ENCODE results near the gene CRISPLD2. TPM values are rescaled to one million over a fixed set of nuclear protein-coding genes. Genes with fewer than 3 reads are reported as not detected.

Gene CRISPLD2, protein sequence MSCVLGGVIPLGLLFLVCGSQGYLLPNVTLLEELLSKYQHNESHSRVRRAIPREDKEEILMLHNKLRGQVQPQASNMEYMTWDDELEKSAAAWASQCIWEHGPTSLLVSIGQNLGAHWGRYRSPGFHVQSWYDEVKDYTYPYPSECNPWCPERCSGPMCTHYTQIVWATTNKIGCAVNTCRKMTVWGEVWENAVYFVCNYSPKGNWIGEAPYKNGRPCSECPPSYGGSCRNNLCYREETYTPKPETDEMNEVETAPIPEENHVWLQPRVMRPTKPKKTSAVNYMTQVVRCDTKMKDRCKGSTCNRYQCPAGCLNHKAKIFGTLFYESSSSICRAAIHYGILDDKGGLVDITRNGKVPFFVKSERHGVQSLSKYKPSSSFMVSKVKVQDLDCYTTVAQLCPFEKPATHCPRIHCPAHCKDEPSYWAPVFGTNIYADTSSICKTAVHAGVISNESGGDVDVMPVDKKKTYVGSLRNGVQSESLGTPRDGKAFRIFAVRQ
- under 1 TPM in 1 of 2 experiments, not detected in 1; 0.31 TPM for total RNA-seq

DNA sequence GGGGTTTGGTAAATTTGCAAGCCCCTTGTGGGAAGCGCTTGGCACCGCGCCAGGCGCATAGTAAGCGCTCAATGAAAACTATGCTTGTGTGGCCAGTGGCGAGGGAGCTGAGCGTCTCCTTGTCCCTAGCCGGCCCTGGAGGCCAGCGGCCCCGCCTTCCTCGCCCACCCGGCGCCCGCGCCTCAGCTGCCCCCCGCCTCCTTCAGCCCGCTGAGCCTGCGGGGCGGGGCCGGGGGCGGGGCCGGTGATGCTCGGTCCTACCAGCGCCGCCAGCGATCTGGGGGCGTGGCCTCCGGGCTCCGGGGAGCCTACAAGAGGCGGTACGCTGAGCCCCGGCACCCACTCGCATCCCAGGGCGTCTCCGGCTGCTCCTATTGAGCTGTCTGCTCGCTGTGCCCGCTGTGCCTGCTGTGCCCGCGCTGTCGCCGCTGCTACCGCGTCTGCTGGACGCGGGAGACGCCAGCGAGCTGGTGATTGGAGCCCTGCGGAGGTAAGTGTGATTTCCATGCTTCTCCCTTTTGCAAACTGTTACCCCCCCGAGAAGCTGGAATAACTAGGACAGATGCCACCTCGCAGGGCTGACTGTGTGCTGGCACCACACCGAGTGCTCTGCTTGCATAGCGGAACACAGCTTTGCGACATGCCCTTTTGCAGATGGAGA, at the start of gene CRISPLD2:
Gene CRISPLD2, plus strand, starts transcription at position 342 of the 661 bp plus-strand sequence. CDS start 18,511 bp downstream, outside the sequence.
- Mint-ChIP-seq H3K4me3 (peak within 1 kb of the TSS; percentile 70), H3K27me3 (peaks cover 40% of the 10 kb centered on the region), H3K36me3 (no peaks in the 10 kb centered on the region), H3K4me1 (peaks cover 10% of the 10 kb centered on the region), H3K9me3 (no peaks in the 10 kb centered on the region), H3K27ac (no peak within 1 kb of the TSS)
- POLR2A ChIA-PET: no interaction called here
- DNase-seq: peak; percentile 86
- peak; percentile 98 for ATAC-seq (ENCODE audit: low read depth)

DNA sequence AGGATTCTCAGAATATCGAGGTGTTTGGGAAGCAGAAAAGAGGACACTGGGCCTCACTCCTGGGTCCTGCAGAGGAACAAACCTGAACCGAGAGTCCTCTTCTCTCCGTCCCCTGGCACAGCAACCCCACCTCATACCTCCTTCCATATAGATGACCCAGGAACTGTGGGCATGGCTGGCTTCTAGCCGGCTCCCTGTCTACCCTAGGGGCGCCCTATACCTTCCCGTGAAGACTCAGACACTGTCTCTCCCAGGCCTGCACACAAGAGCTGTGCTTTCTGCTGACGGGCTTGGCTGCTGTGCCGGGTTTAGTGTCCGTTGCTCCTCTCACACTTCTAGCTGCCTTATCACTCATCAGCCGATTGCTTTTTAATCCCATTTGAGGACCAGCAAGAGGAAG, 46.5 kb upstream of the CRISPLD2 start:
- Mint-ChIP-seq H3K27me3 (no peaks in the 10 kb centered on the region), H3K9me3 (no peaks in the 10 kb centered on the region), H3K4me1 (peaks cover 6% of the 10 kb centered on the region), H3K36me3 (peaks cover 22% of the 10 kb centered on the region), H3K27ac (no peak overlapping the region), H3K4me3 (no peak overlapping the region)
- POLR2A ChIA-PET: no interaction called here
- DNase-seq: no peak
- ATAC-seq (ENCODE audit: low read depth): no peak

DNA sequence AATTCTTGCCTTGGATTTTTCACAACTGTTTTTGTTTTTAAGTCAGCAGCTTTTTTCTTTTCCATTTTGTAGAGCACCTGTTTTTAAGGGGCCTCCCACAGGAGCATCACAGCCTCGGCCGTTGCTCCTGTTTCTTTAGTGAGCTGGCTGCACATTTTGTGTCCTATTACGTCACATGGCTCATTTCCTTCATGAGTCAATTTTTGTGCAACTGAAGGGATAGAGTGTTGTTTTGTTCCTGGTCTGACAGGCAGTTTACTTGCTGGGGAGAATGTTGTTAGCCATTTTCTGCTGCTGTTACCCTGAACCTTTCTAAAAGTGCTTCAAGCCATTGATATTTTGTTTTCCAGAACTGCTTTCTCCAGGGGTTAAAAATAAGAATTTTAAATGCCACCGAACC, 45.0 kb upstream of the CRISPLD2 start:
- no peak overlapping the region for H3K4me3 Mint-ChIP-seq
- ATAC-seq (ENCODE audit: low read depth) (no peak), DNase-seq (no peak)
- H3K27me3 Mint-ChIP-seq: no peaks in the 10 kb centered on the region
- H3K27ac Mint-ChIP-seq: no peak overlapping the region
- no peaks in the 10 kb centered on the region for H3K4me1 Mint-ChIP-seq
- POLR2A ChIA-PET: no interaction called here
- H3K36me3 Mint-ChIP-seq: peaks cover 11% of the 10 kb centered on the region
- no peaks in the 10 kb centered on the region for H3K9me3 Mint-ChIP-seq

DNA sequence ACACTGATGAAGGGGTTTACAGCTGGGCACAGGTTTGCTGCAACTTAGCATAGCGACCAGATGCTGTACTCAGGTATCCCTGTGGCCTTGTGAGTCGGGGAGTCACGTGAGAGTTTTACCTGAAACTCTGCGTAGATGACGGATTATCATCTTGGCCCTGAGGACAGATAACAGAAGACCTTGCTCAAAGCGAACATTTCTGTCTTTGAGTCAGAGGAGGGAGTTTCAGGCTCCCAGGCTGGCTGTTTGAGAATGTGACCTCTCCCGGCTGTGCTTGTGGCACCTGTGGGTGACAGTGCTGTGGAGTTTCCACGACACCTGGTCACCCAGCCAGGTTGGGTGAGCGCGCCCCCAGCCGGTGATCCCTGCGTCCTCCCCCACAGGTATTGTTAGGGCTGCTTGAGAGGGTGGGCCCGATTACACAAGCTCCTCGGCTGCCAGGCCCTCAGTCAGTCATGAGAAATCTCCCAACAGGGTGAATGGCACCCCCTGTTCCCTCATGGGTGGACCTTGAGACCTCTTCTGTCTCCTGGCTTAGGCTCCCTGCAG, 44.4 kb upstream of the CRISPLD2 start:
- DNase-seq: no peak
- Mint-ChIP-seq H3K27ac (no peak overlapping the region), H3K4me1 (no peaks in the 10 kb centered on the region), H3K4me3 (no peak overlapping the region), H3K27me3 (no peaks in the 10 kb centered on the region), H3K36me3 (peaks cover 14% of the 10 kb centered on the region), H3K9me3 (no peaks in the 10 kb centered on the region)
- POLR2A ChIA-PET: no interaction called here
- no peak for ATAC-seq (ENCODE audit: low read depth)

DNA sequence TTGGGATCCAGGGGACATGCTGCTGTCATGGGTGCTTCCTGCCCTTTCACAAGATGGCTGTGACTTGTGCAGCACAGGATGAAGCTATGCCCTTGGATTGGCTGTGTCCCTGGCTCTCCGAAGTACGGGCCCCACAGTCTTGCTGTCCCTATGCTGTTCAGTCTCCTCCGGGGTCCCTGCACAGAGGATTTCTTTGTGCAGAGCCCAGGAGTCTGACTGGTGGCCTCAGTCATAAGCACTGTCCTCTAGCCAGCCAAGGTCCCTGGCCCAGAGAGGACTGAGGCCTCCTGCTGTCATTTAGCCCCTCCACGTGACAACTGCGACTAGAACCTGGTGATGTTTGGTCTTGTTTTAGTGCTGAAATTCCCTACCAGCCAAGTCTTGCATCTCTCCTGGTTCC, 42.4 kb upstream of the CRISPLD2 start:
- POLR2A ChIA-PET: no interaction called here
- Mint-ChIP-seq H3K9me3 (no peaks in the 10 kb centered on the region), H3K27ac (no peak overlapping the region), H3K27me3 (no peaks in the 10 kb centered on the region), H3K4me1 (no peaks in the 10 kb centered on the region), H3K36me3 (peaks cover 15% of the 10 kb centered on the region), H3K4me3 (no peak overlapping the region)
- DNase-seq: no peak
- no peak for ATAC-seq (ENCODE audit: low read depth)

DNA sequence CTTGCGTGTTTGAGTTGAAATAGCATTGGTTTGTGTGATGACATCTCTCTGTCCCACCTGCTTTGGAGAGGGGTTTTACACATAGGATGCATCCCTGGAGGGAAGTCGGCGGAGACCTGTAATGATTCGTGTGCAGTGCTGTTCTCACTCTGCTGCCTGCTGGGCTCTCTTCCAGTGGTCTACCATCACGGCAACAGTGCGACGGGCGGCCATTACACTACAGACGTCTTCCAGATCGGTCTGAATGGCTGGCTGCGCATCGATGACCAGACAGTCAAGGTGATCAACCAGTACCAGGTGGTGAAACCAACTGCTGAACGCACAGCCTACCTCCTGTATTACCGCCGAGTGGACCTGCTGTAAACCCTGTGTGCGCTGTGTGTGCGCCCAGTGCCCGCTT, 41.1 kb upstream of the CRISPLD2 start:
- H3K27ac Mint-ChIP-seq: no peak overlapping the region
- ATAC-seq (ENCODE audit: low read depth) (no peak), DNase-seq (no peak)
- H3K9me3 Mint-ChIP-seq: no peaks in the 10 kb centered on the region
- no peaks in the 10 kb centered on the region for H3K27me3 Mint-ChIP-seq
- H3K4me1 Mint-ChIP-seq: no peaks in the 10 kb centered on the region
- H3K36me3 Mint-ChIP-seq: peaks cover 14% of the 10 kb centered on the region
- POLR2A ChIA-PET: no interaction called here
- H3K4me3 Mint-ChIP-seq: no peak overlapping the region

DNA sequence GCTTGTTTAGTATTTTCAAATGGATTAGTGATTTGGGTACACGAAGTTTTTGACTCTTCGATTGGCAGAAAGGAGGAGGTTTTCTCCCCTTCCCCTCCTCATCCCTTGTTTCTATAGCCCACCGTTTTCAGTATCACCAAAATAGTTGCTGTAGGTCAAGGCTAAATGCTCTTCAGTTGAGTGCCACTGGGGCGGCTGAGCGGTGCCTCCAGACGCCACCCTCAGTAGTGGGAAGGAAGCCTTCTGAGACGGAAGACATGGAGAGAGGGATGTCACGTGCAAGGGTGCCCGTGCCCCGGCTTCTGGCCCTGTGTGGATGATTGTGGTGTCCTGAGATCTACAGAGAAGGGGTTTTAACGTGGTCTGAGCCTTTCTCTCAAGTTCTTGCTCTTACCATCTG, 39.7 kb upstream of the CRISPLD2 start:
- Mint-ChIP-seq H3K4me1 (no peaks in the 10 kb centered on the region), H3K9me3 (no peaks in the 10 kb centered on the region), H3K36me3 (peaks cover 12% of the 10 kb centered on the region), H3K4me3 (no peak overlapping the region), H3K27ac (no peak overlapping the region), H3K27me3 (no peaks in the 10 kb centered on the region)
- POLR2A ChIA-PET: no interaction called here
- no peak for DNase-seq
- no peak for ATAC-seq (ENCODE audit: low read depth)

DNA sequence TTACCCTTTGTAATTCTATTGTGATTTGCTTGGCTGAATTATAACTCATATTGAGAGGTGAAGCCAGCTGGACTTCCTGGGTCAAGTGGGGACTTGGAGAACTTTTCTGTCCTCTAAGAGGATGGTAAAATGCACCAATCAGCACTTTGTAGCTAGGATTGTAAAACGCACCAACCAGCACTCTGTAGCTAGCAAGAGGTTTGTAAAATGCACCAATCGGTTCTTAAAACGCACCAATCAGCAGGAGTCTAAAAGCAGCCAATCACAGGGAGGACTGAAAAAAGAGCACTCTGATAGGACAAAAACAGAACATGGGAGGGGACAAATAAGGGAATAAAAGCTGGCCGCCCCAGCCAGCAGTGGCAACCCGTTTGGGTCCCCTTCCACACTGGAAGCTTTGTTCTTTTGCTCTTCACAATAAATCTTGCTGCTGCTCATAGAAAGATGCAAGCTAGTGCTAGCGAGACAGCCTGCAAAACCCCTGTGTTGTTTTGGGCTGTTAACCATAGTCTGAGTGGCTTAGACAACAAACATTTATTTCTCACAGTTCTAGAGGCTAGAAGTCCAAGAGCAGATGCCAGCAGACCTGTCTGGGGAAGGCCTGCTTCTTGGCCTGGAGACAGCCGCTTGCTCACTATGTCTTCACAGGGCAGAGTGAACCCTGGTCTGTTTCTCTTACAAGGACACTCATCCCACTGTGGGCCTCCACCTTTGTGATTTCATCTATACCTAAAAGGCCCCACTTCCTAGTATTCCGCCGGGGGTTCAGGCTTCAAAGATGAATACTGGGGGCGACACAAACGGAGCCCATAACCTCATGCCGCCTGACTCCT, 39.0 kb upstream of the CRISPLD2 start:
- no peaks in the 10 kb centered on the region for H3K9me3 Mint-ChIP-seq
- H3K4me3 Mint-ChIP-seq: no peak overlapping the region
- peaks cover 11% of the 10 kb centered on the region for H3K36me3 Mint-ChIP-seq
- DNase-seq (no peak), ATAC-seq (ENCODE audit: low read depth) (no peak)
- POLR2A ChIA-PET: no interaction called here
- no peak overlapping the region for H3K27ac Mint-ChIP-seq
- no peaks in the 10 kb centered on the region for H3K27me3 Mint-ChIP-seq
- H3K4me1 Mint-ChIP-seq: no peaks in the 10 kb centered on the region

DNA sequence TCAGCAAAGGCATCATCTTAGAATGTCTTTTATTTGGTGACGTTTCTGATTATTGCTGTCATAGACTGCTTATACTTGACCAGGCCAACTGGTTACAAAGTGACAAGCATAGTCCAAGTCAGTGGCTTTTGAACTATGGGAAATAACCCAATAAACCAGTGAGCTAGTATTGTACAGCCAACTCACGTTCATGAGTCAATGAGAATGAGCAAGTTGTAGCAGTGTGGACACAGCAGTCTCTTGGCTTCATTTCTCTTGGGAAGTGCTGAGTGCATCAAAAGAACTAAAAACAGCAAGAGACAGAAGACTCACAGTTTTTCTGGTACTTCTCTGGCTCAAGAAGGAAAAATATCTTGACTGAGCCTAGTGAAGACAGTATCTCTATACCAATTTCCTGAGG, 36.9 kb upstream of the CRISPLD2 start:
- no peaks in the 10 kb centered on the region for H3K4me1 Mint-ChIP-seq
- no peak overlapping the region for H3K4me3 Mint-ChIP-seq
- H3K27ac Mint-ChIP-seq: no peak overlapping the region
- ATAC-seq (ENCODE audit: low read depth) (no peak), DNase-seq (no peak)
- no peaks in the 10 kb centered on the region for H3K27me3 Mint-ChIP-seq
- POLR2A ChIA-PET: no interaction called here
- no peaks in the 10 kb centered on the region for H3K9me3 Mint-ChIP-seq
- peaks cover 10% of the 10 kb centered on the region for H3K36me3 Mint-ChIP-seq

DNA sequence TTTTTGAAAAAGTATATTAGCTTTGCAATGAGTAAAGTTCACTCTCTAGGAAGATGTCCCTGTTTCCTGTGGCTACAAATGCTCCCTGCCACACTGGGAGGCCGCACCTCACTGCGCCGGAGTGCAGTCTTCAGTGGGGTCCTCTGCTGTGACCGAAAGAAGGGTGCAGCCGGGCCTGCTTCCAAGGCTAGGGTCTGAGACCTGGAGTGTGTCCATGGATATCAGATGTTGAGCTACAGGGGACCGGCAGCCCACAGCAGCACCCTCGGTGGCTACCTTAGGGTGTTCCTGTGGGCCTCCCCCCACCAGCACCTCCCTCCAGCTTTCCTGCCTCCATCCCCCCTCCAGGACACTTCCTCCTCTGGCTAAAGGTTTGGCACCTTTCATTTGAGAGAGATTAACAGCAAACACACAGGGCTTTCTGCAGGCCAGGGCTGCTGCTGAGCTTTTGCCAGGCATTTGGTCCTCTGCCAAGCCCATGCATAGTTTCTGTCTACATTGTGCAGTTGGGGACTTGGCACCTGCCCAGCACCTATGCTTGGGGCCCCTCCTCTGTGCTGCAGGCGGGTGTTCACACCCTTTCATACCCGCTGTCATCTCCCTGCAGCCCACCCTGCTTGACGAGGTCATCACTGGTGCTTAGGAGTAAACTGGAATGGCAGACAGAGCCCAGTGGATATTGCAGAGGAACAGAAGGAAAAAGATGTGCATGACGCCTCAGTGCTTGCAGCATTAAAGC, 33.8 kb upstream of the CRISPLD2 start:
- H3K36me3 Mint-ChIP-seq: no peaks in the 10 kb centered on the region
- H3K9me3 Mint-ChIP-seq: no peaks in the 10 kb centered on the region
- DNase-seq (no peak), ATAC-seq (ENCODE audit: low read depth) (no peak)
- POLR2A ChIA-PET: no interaction called here
- no peak overlapping the region for H3K4me3 Mint-ChIP-seq
- no peaks in the 10 kb centered on the region for H3K4me1 Mint-ChIP-seq
- H3K27me3 Mint-ChIP-seq: no peaks in the 10 kb centered on the region
- H3K27ac Mint-ChIP-seq: no peak overlapping the region

DNA sequence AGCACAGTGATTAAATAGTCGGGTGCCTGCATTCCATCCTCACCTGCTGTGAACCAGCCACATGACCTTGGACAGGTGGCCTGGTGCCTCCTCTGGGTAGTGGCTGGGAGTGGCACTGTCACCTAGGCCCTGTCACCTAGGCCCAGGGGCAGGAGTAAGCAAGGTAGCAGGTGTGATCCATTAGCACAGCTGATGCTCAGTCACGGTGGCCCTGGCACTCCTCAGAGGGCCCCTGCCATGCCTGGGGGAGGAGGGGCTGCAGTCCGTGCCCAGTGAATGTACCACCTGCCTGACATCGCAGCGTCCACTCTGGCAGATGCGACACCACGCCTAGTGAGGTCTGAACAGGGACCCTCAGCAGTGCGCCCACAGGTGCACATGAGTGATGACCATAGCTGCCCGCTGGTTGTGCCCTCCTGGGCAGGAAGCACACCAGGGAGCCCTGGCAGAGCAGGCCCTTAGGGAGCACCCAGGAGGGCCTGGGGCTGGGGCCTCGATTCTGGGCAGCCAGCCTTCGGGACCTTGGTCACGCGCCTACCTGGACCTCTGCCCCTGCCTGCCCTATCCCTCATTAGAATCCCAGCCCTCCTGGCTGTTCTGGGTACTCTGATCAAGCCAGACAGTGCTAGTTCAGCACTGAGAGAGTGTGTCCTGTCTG, 33.1 kb upstream of the CRISPLD2 start:
- H3K36me3 Mint-ChIP-seq: no peaks in the 10 kb centered on the region
- no peaks in the 10 kb centered on the region for H3K9me3 Mint-ChIP-seq
- H3K4me1 Mint-ChIP-seq: no peaks in the 10 kb centered on the region
- POLR2A ChIA-PET: no interaction called here
- ATAC-seq (ENCODE audit: low read depth): no peak
- no peaks in the 10 kb centered on the region for H3K27me3 Mint-ChIP-seq
- H3K4me3 Mint-ChIP-seq: no peak overlapping the region
- no peak overlapping the region for H3K27ac Mint-ChIP-seq
- DNase-seq: no peak

DNA sequence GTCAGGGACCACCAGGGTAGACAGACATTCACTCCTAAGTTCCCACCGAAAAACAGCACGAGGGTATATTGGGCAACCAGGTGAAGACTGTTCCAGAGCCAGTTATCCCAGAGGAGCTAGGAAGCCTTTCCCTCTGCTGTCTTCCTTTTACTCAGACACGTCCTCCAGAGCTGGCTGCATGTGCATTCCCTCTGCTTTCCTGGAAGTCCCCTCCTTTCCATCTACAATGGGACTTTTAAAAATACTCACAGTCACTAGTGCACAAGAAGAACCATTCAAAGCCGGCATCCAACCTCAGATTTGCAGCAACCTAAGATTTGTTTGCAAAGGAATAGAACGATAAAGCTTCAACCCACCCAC, 32.5 kb upstream of the CRISPLD2 start:
- H3K4me3 Mint-ChIP-seq: no peak overlapping the region
- no peaks in the 10 kb centered on the region for H3K27me3 Mint-ChIP-seq
- DNase-seq (no peak), ATAC-seq (ENCODE audit: low read depth) (no peak)
- POLR2A ChIA-PET: no interaction called here
- no peak overlapping the region for H3K27ac Mint-ChIP-seq
- no peaks in the 10 kb centered on the region for H3K4me1 Mint-ChIP-seq
- no peaks in the 10 kb centered on the region for H3K9me3 Mint-ChIP-seq
- no peaks in the 10 kb centered on the region for H3K36me3 Mint-ChIP-seq

Data from activated naive CD8-positive, alpha-beta T cell treated with anti-CD3 and anti-CD28 coated beads, Interleukin-2, amount 10 ng/mL, durations not matched to agents 7 days and 5 days (primary cell).